K562 (cell line): ENCODE measurements around the gene SLC35E3. TPM values are rescaled to one million over a fixed set of nuclear protein-coding genes. Genes with fewer than 3 reads are reported as not detected.

ENCODE experiments used
- CLOCK ChIP-seq: fragments of 250-450 bp; sonication (Bioruptor Pico); IDR thresholded peaks from 2 replicates; pipeline ENCODE4 v1.4.0; 2020; ENCODE audit warnings: mild to moderate bottlenecking, moderate library complexity, borderline replicate concordance
- ETV6 ChIP-seq, 3 experiments: fragments of 150-350 bp in 1 of 3; sonication (generic) in 1 of 3; formaldehyde crosslinking in 1 of 3; IDR thresholded peaks; 2 replicates each; pipeline versions ENCODE4 v1.6.1 to v1.8.0; 2014 to 2022; ENCODE audit warnings: borderline replicate concordance in 2 of 3, low read depth in 2 of 3, antibody characterized with exemption in 1 of 3, low read length in 1 of 3, mild to moderate bottlenecking in 1 of 3, missing genetic modification reagents in 1 of 3
- MCM5 ChIP-seq: fragments of 450-650 bp; IDR thresholded peaks from 2 replicates; pipeline ENCODE4 v1.6.1; 2016; ENCODE audit warnings: low read depth
- PRPF4 ChIP-seq: fragments of 200-400 bp; formaldehyde crosslinking; IDR thresholded peaks from one replicate; pipeline ENCODE4 v1.6.1; 2017; ENCODE audit warnings: low read length, low read depth, mild to moderate bottlenecking; ENCODE audit not compliant: insufficient read depth, poor library complexity, severe bottlenecking
- THRA ChIP-seq: fragments of 450-650 bp; IDR thresholded peaks from 2 replicates; pipeline ENCODE4 v1.6.1; 2017; ENCODE audit warnings: mild to moderate bottlenecking, moderate library complexity
- TSHZ1 ChIP-seq: fragments of 250-450 bp; sonication (Bioruptor Pico); IDR thresholded peaks from 2 replicates; pipeline ENCODE4 v1.4.0; 2020; ENCODE audit warnings: mild to moderate bottlenecking, moderate library complexity
- ZC3H11A ChIP-seq: IDR thresholded peaks from 2 replicates; pipeline ENCODE4 v1.6.1; 2012; ENCODE audit warnings: low read depth, low read length, improper control_type of control experiment
- ZNF212 ChIP-seq: fragments of 450-650 bp; formaldehyde crosslinking; IDR thresholded peaks from 2 replicates; pipeline ENCODE4 v1.4.0; 2020; ENCODE audit warnings: mild to moderate bottlenecking
- ZNF436 ChIP-seq: fragments of 250-450, 450-650 bp; sonication (Bioruptor Pico); formaldehyde crosslinking; IDR thresholded peaks from 2 replicates; pipeline ENCODE4 v1.7.0; 2020; ENCODE audit warnings: mild to moderate bottlenecking
- ZNF639 ChIP-seq, 2 experiments: fragments of 200-800 bp in 1 of 2; sonication (Bioruptor generic) in 1 of 2; sonication (generic) in 1 of 2; formaldehyde crosslinking in 1 of 2; IDR thresholded peaks in 1 of 2; conservative IDR thresholded peaks in 1 of 2; 2 replicates each; pipeline versions ENCODE4 v1.5.0 to v1.6.1; 2016 to 2020; ENCODE audit warnings: missing compliant biosample characterization in 1 of 2, missing genetic modification characterization in 1 of 2, missing genetic modification reagents in 1 of 2
- ZNF655 ChIP-seq: fragments of 250-450 bp; sonication (Bioruptor Pico); IDR thresholded peaks from 2 replicates; pipeline ENCODE4 v1.5.0; 2021
- ZNF740 ChIP-seq, 3 experiments: fragments of 200-800 bp in 1 of 3; sonication (Bioruptor generic) in 1 of 3; sonication (generic) in 1 of 3; formaldehyde crosslinking in 1 of 3; IDR thresholded peaks; 2 replicates each; pipeline versions ENCODE4 v1.6.1 to v1.8.0; 2016 to 2022; ENCODE audit warnings: mild to moderate bottlenecking in 2 of 3, missing compliant biosample characterization in 2 of 3, missing genetic modification characterization in 2 of 3, missing genetic modification reagents in 1 of 3
- polyA plus RNA-seq, 8 experiments: library from polyadenylated mRNA; depleted of rRNA in 4 of 8; stranded (reverse) in 5 of 8; unstranded in 3 of 8; fragments of >200 nt; fragmentation: Nextera tagmentation in 2 of 8; fragmentation: Illumina TruSeq in 1 of 8; extraction: Ambion mirVana in 2 of 8; extraction: Trizol in 1 of 8; gene quantifications; 2 replicates each; pipeline versions ENCODE4 v1.2.1 to v1.2.3, GENCODE V29; 2011 to 2014; ENCODE audit warnings: inconsistent platforms in 1 of 8, missing spikeins in 1 of 8
- total RNA-seq, 7 experiments: library from RNA; depleted of rRNA in 6 of 7; stranded (reverse); fragments of >200 nt in 6 of 7; fragmentation: Illumina TruSeq in 2 of 7; extraction: Trizol in 2 of 7; gene quantifications; 2 replicates each; pipeline versions ENCODE4 v1.2.1 to v1.2.3, GENCODE V29; 2011 to 2021; ENCODE audit warnings: low replicate concordance in 1 of 7

SLC35E3 gene
- total and polyA plus RNA-seq, 9 of the 15 experiments (the other 6 are each of a cell fraction or from before 2014, with no cell fraction given), result 1.2 to 5.9 (median 3.8) TPM

- no peak for TF ChIP-seq THRA
- TF ChIP-seq CLOCK (CRISPR knock-in tag), result no peak
- TF ChIP-seq MCM5, result no peak
- TF ChIP-seq ZNF655 (CRISPR knock-in tag), result no peak
- no peak for TF ChIP-seq ZNF436 (CRISPR knock-in tag)
- TF ChIP-seq ZNF639 (CRISPR knock-in tag; conservative IDR thresholded peaks at IDR 0.05 in 1 of 2, IDR thresholded peaks at IDR 0.05 in 1 of 2), result peak; percentile 59 to 96; a peak in 2 of 4 replicates
- no peak for TF ChIP-seq TSHZ1
- TF ChIP-seq ZNF740 (CRISPR knock-in tag; IDR thresholded peaks at IDR 0.05), result peak; percentile 97
- peak in 1 of 2 experiments; percentile 97; a peak in 2 of 4 replicates for TF ChIP-seq ZNF740 (tag; IDR thresholded peaks at IDR 0.05)
- TF ChIP-seq ZNF212 (CRISPR knock-in tag), result no peak
- TF ChIP-seq ETV6 (IDR thresholded peaks at IDR 0.05; ENCODE audit: borderline replicate concordance in 1 of 2, low read depth in 2 of 2, low read length in 1 of 2), result no peak
- no peak for TF ChIP-seq ETV6 (CRISPR knock-in tag; IDR thresholded peaks at IDR 0.05; ENCODE audit: borderline replicate concordance)
- TF ChIP-seq PRPF4, result peak; percentile 58
- TF ChIP-seq ZC3H11A, result no peak
Observed at GRCh38 chr12:68807576-68808387, 61.8 kb downstream of the SLC35E3 start, which contains the start of gene MDM2 (continued).
